Embryonic facial prominence (tissue), 1 donor: ENCODE measurements around the gene ANKRD18B.
"Not testable (repeated sequence)": the region's sequence is repeated elsewhere in the genome, so short reads cannot be mapped to it uniquely, and the experiment has no call there.

ENCODE experiments used
- DNase-seq: peaks from one replicate; pipeline ENCODE4 v3.0.0-alpha.2; 2016; ENCODE audit errors: extremely low spot score

ANKRD18B gene

GRCh38 chr9:33533958-33534357 lies 9.9 kb downstream of the ANKRD18B start:
- not testable (repeated sequence) for DNase-seq

- no peak for DNase-seq
Observed at GRCh38 chr9:33535541-33535940, 11.5 kb downstream of the ANKRD18B start.

GRCh38 chr9:33543463-33543862 lies 19.4 kb downstream of the ANKRD18B start:
- DNase-seq: not testable (repeated sequence)

- DNase-seq: not testable (repeated sequence)
Observed at GRCh38 chr9:33545715-33546114, 21.7 kb downstream of the ANKRD18B start.

GRCh38 chr9:33548816-33549215 lies 24.8 kb downstream of the ANKRD18B start:
- DNase-seq: not testable (repeated sequence)

GRCh38 chr9:33549418-33549817 lies 25.4 kb downstream of the ANKRD18B start:
- not testable (repeated sequence) for DNase-seq

- not testable (repeated sequence) for DNase-seq
Observed at GRCh38 chr9:33551183-33551582, 27.1 kb downstream of the ANKRD18B start.

- not testable (repeated sequence) for DNase-seq
Observed at GRCh38 chr9:33552315-33552725, 28.3 kb downstream of the ANKRD18B start.

- not testable (repeated sequence) for DNase-seq
Observed at GRCh38 chr9:33560217-33560616, 36.2 kb downstream of the ANKRD18B start.

- DNase-seq: not testable (repeated sequence)
Observed at GRCh38 chr9:33562196-33562595, 38.1 kb downstream of the ANKRD18B start.

GRCh38 chr9:33567776-33568175 lies 43.7 kb downstream of the ANKRD18B start:
- not testable (repeated sequence) for DNase-seq

GRCh38 chr9:33577786-33578185 lies 53.7 kb downstream of the ANKRD18B start:
- not testable (repeated sequence) for DNase-seq

- not testable (repeated sequence) for DNase-seq
Observed at GRCh38 chr9:33579996-33580395, 55.9 kb downstream of the ANKRD18B start.

GRCh38 chr9:33582686-33583085 lies 58.6 kb downstream of the ANKRD18B start:
- DNase-seq: not testable (repeated sequence)

- DNase-seq: not testable (repeated sequence)
Observed at GRCh38 chr9:33586128-33586527, 62.1 kb downstream of the ANKRD18B start.

- DNase-seq: not testable (repeated sequence)
Observed at GRCh38 chr9:33587799-33588198, 63.7 kb downstream of the ANKRD18B start.

- DNase-seq: not testable (repeated sequence)
Observed at GRCh38 chr9:33588876-33589275, 64.8 kb downstream of the ANKRD18B start.

- DNase-seq: not testable (repeated sequence)
Observed at GRCh38 chr9:33590857-33591256, 66.8 kb downstream of the ANKRD18B start.

- DNase-seq: not testable (repeated sequence)
Observed at GRCh38 chr9:33596974-33597373, 72.9 kb downstream of the ANKRD18B start.

GRCh38 chr9:33597386-33597785 lies 73.3 kb downstream of the ANKRD18B start:
- not testable (repeated sequence) for DNase-seq

GRCh38 chr9:33598796-33599379 lies 74.8 kb downstream of the ANKRD18B start:
- not testable (repeated sequence) for DNase-seq

GRCh38 chr9:33600911-33601310 lies 76.9 kb downstream of the ANKRD18B start:
- not testable (repeated sequence) for DNase-seq

- DNase-seq: not testable (repeated sequence)
Observed at GRCh38 chr9:33604249-33604648, 80.2 kb downstream of the ANKRD18B start.

GRCh38 chr9:33604936-33605335 lies 80.9 kb downstream of the ANKRD18B start:
- not testable (repeated sequence) for DNase-seq
